HepG2 (cell line): Measurements from ENCODE around the gene ERBB4. TPM values are rescaled to one million over a fixed set of nuclear protein-coding genes. Genes with fewer than 3 reads are reported as not detected.

ENCODE experiments used
- ATAC-seq: fragments of 200-7000 bp; cut with Tn5 transposase; 3 replicates; pipeline ENCODE4 v1.9.1; 2020; ENCODE audit warnings: mild to moderate bottlenecking, moderate library complexity
- BruUV-seq: library from RNA; stranded (reverse); fragments of 400-500 nt; replicated peaks from 2 replicates; lab custom pipeline; 2021; lab: Mats Ljungman, UMichigan
- CTCF ChIA-PET: fragments of 300-600 bp; formaldehyde crosslinking; extraction: SDS; loops from one replicate; lab custom pipeline; 2021; ENCODE audit warnings: low total read pairs, inconsistent platforms, low intra/inter-chr PET ratio; lab: Yijun Ruan, JAX
- POLR2A ChIA-PET: fragments of 350-600 bp; sonication (Branson Sonifier 250); formaldehyde crosslinking; loops from one replicate; lab custom pipeline; 2020; ENCODE audit warnings: antibody characterized with exemption, inconsistent platforms; lab: Yijun Ruan, JAX
- DNase-seq: peaks from one replicate; pipeline ENCODE4 v3.0.0-alpha.2; 2015; ENCODE audit warnings: low spot score
- FAIRE-seq: peaks from 3 replicates; lab custom pipeline; 2011; peaks lifted over from hg19 to GRCh38; lab: Jason Lieb, UNC
- H2AFZ ChIP-seq: one replicate; pipeline ENCODE4 v1.6.1; 2011; ENCODE audit warnings: low read length, inconsistent platforms
- H3K27ac ChIP-seq: fragments of 300-600 bp; 3 replicates; pipeline ENCODE4 v1.8.0; 2011; ENCODE audit warnings: mixed run types, mild to moderate bottlenecking, mixed read lengths, low read length, inconsistent platforms; ENCODE audit not compliant: insufficient read depth; ENCODE audit errors: extremely low read length
- H3K27me3 ChIP-seq, 2 experiments: fragments of 200-600 bp in 1 of 2; 2 replicates in 1 of 2; 3 replicates in 1 of 2; pipeline versions ENCODE4 v1.6.0 to v1.8.0; 2011; ENCODE audit warnings: low read length in 2 of 2, mild to moderate bottlenecking in 2 of 2, moderate library complexity in 2 of 2, inconsistent platforms in 1 of 2; ENCODE audit not compliant: insufficient read depth in 2 of 2, control insufficient read depth in 1 of 2
- H3K36me3 ChIP-seq, 2 experiments: fragments of 200-600 bp in 1 of 2; replicated peaks in 1 of 2; 2 replicates in 1 of 2; 3 replicates in 1 of 2; pipeline versions ENCODE4 v1.5.1 to v1.8.0; 2011; ENCODE audit warnings: low read length in 2 of 2, inconsistent platforms in 1 of 2; ENCODE audit not compliant: insufficient read depth in 2 of 2, control insufficient read depth in 1 of 2
- H3K4me1 ChIP-seq: 2 replicates; pipeline ENCODE4 v1.5.1; 2012; ENCODE audit warnings: low read length, inconsistent platforms; ENCODE audit not compliant: insufficient read depth
- H3K4me2 ChIP-seq: 2 replicates; pipeline ENCODE4 v1.6.0; 2011; ENCODE audit warnings: low read depth, low read length, inconsistent platforms
- H3K4me3 ChIP-seq, 3 experiments: fragments of 200-600 bp in 1 of 3; sonication (generic), shearing (Covaris generic) in 1 of 3; replicated peaks in 1 of 3; 2 replicates each; pipeline ENCODE4 v1.5.1; 2011 to 2016; ENCODE audit warnings: low read length in 3 of 3, inconsistent platforms in 2 of 3, low read depth in 2 of 3, mild to moderate bottlenecking in 2 of 3, control low read depth in 1 of 3, mixed read lengths in 1 of 3; ENCODE audit not compliant: insufficient read depth in 1 of 3
- H3K79me2 ChIP-seq: one replicate; pipeline ENCODE4 v1.6.1; 2011; ENCODE audit warnings: low read length, inconsistent platforms; ENCODE audit not compliant: insufficient read depth
- H3K9ac ChIP-seq: 2 replicates; pipeline ENCODE4 v1.6.0; 2011; ENCODE audit warnings: mild to moderate bottlenecking, low read depth, low read length, inconsistent platforms; ENCODE audit not compliant: insufficient read depth
- H3K9me3 ChIP-seq: 2 replicates; pipeline ENCODE4 v1.5.1; 2012; ENCODE audit warnings: mild to moderate bottlenecking, low read length
- H4K20me1 ChIP-seq: 2 replicates; pipeline ENCODE4 v1.6.0; 2011; ENCODE audit warnings: inconsistent platforms, mild to moderate bottlenecking, low read length, moderate library complexity; ENCODE audit not compliant: insufficient read depth
- ADNP ChIP-seq: sonication (generic); formaldehyde crosslinking; IDR thresholded peaks from 2 replicates; pipeline ENCODE4 v1.4.0; 2020; ENCODE audit warnings: missing genetic modification reagents
- MAFF ChIP-seq: IDR thresholded peaks from 2 replicates; pipeline ENCODE4 v1.6.1; 2011; ENCODE audit warnings: low read depth, low read length, improper control_type of control experiment
- MAFK ChIP-seq, 2 experiments: IDR thresholded peaks in 1 of 2; conservative IDR thresholded peaks in 1 of 2; 2 replicates each; pipeline ENCODE4 v1.6.1; 2011; ENCODE audit warnings: improper control_type of control experiment in 2 of 2, low read length in 2 of 2
- TARDBP ChIP-seq: sonication (generic); formaldehyde crosslinking; IDR thresholded peaks from 2 replicates; pipeline ENCODE4 v1.8.0; 2022; ENCODE audit warnings: mild to moderate bottlenecking, missing genetic modification reagents
- ZNF354B ChIP-seq: sonication (generic); formaldehyde crosslinking; IDR thresholded peaks from 2 replicates; pipeline ENCODE4 v1.8.0; 2022; ENCODE audit warnings: mild to moderate bottlenecking, missing genetic modification reagents
- ZSCAN22 ChIP-seq: sonication (generic); formaldehyde crosslinking; IDR thresholded peaks from 2 replicates; pipeline ENCODE4 v1.4.0; 2020; ENCODE audit warnings: mild to moderate bottlenecking, missing genetic modification reagents
- WGBS: methylation state at CpG from one replicate; pipeline ENCODE4 v1.1.6; 2017; ENCODE audit warnings: low lambda C conversion rate; 5-methylcytosine and 5-hydroxymethylcytosine counted together
- in situ Hi-C: cut with HindIII; loops from 2 replicates; pipeline ENCODE4 v1.10.0; 2017; ENCODE audit warnings: low pct_unique_long_range_greater_than_20kb; ENCODE audit not compliant: extremely low pct_ligation_motif_present
- intact Hi-C: fragments of 100-400 bp; cut with micrococcal nuclease; formaldehyde crosslinking; loops from one replicate; pipeline ENCODE4 v1.10.0; 2022; ENCODE audit not compliant: unreplicated experiment
- polyA plus RNA-seq, 8 experiments: library from polyadenylated mRNA; depleted of rRNA in 3 of 8; stranded (reverse) in 7 of 8; unstranded in 1 of 8; fragments of >200 nt; fragmentation: Illumina TruSeq in 4 of 8; extraction: Trizol in 4 of 8; gene quantifications; 2 replicates each; pipeline versions ENCODE4 v1.2.1 to v1.2.3, GENCODE V29; 2011 to 2016; ENCODE audit warnings: low read depth in 4 of 8, missing spikeins in 1 of 8, mixed read lengths in 1 of 8; ENCODE audit not compliant: insufficient read depth in 1 of 8
- total RNA-seq, 5 experiments: library from RNA; depleted of rRNA; stranded (reverse); fragments of >200 nt; fragmentation: Illumina TruSeq; extraction: Trizol; gene quantifications; 2 replicates each; pipeline ENCODE4 v1.2.3, GENCODE V29; 2016; ENCODE audit warnings: low read depth in 1 of 5

Gene ERBB4
- total and polyA plus RNA-seq, 2 of the 13 experiments (the other 11 are each of a cell fraction or from before 2014, with no cell fraction given): not detected

DNA sequence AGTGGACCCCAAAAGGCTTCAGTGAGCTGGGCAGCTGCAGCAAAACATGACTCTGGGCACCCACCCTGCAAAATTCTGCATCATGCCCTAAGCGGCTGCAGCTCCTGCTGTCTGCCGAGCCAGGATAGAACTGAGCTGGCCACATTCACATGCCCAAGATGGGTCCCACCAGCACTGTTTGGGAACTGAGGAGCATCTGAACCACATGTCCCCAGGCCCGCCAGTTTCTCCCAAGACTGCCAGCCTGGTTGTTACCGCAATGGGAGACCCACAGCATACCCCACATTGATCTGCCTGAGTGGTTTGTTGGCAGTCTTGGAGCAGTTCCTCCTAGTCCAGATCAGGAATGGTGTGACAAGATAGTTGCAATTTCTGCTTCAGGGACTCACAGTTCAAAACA, 1035.4 kb downstream of the ERBB4 start:
- DNase-seq: no peak
- Histone ChIP-seq H3K79me2 (no peaks in the 10 kb centered on the region), H3K9ac (no peak overlapping the region), H3K27me3 (no peaks in the 10 kb centered on the region), H3K4me3 (no peak overlapping the region; a peak in 1 of 6 replicates), H3K4me2 (no peak overlapping the region), H2AFZ (no peak overlapping the region), H3K36me3 (no peaks in the 10 kb centered on the region), H3K9me3 (no peaks in the 10 kb centered on the region; the same call in 1 of the 2 replicates), H3K4me1 (no peaks in the 10 kb centered on the region), H4K20me1 (no peaks in the 10 kb centered on the region), H3K27ac (no peak overlapping the region)
- ATAC-seq: no peak
- WGBS: no CpG with 5 or more reads among the region's 4 CpGs
- no peak for FAIRE-seq
- ChIA-PET CTCF (no interaction called here), POLR2A (no interaction called here)
- in situ Hi-C loops (no loop called here), intact Hi-C loops (no loop called here)
- TF ChIP-seq ZSCAN22 (no peak), ADNP (CRISPR knock-in tag) (no peak)
- no TSS peak for BruUV-seq

DNA sequence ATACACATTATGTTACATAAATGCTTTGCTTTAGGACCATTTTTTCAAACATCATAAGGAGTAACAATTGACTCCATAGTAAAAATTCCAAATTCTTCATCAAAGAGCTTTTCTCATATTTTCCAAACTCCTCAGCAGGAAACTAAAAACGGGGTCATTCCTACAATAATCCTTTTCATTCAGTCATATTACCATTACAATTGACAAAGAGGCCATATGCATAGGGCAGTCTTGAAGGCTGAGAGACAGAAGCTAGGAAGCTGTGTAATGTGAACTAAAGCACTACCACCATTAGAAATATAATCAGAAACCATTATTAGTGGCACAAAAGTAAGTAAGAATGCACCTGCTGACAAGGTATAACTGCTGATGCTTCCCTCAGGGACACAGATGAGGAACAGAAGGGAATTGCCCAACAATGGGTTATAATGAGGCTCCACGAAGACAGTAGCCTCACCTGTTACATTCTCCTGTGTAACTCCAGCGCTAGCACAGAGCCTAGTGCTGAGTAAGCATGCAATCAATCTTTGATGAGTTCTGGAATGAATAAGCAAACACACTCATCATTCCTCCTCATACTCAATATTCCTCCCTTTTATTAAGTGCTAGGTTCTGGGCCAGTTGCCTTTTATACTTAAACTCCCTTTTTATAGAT, 1039.9 kb downstream of the ERBB4 start:
- intact Hi-C loops (no loop called here), in situ Hi-C loops (no loop called here)
- DNase-seq (no peak), FAIRE-seq (no peak), ATAC-seq (no peak)
- Histone ChIP-seq H3K27me3 (no peaks in the 10 kb centered on the region), H3K27ac (no peak overlapping the region), H3K4me3 (no peak overlapping the region), H3K79me2 (no peaks in the 10 kb centered on the region), H3K4me2 (no peak overlapping the region), H3K36me3 (no peaks in the 10 kb centered on the region), H3K4me1 (no peaks in the 10 kb centered on the region), H3K9me3 (no peaks in the 10 kb centered on the region; the same call in 1 of the 2 replicates), H2AFZ (no peak overlapping the region), H4K20me1 (no peaks in the 10 kb centered on the region), H3K9ac (no peak overlapping the region)
- no peak for TF ChIP-seq TARDBP (CRISPR knock-in tag)
- 0 out of 4 replicates have a peak, but pooled peaks of 1 of the 2 experiments have one; percentile 27 for TF ChIP-seq MAFK (conservative IDR thresholded peaks at IDR 0.05 in 1 of 2, IDR thresholded peaks at IDR 0.05 in 1 of 2; ENCODE audit: low read length in 2 of 2)
- TF ChIP-seq MAFF: peak; percentile 42; the same call in 1 of the 2 replicates
- TF ChIP-seq ZNF354B: no peak
- no TSS peak for BruUV-seq
- 27% methylated on average over 3 of the region's 3 CpGs for WGBS
- ChIA-PET CTCF (no interaction called here), POLR2A (no interaction called here)
